HG03108 (cell line): ENCODE results near the gene S100PBP.
"Not testable (repeated sequence)": the region's sequence is repeated elsewhere in the genome, so short reads cannot be mapped to it uniquely, and the experiment has no call there.

Source experiments
- ATAC-seq: cut with Tn5 transposase; IDR thresholded peaks from one replicate; pipeline ENCODE4 v1.9.1; 2021; ENCODE audit warnings: moderate library complexity; ENCODE audit not compliant: unreplicated experiment

S100PBP gene

DNA sequence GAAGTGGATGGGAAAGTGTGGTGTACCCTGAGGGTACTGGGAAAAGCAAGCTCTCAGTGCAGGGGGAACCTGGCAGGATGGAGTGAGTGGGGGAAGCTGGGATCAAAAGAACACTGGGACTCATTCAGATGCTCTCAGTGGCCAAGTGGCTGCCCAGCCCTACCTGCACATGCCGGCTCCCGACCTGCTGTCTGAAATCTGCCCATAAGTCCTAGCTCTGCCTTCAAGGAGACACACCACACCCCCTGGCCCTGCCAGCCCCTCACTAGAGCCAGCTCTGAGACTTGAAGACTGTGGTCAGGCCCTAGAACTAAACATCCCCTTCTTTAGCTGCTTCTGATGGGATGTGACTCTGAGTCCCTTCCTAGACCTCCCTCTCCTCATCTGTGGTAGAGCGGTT is 81.5 kb downstream of the S100PBP start:
- no peak for ATAC-seq

DNA sequence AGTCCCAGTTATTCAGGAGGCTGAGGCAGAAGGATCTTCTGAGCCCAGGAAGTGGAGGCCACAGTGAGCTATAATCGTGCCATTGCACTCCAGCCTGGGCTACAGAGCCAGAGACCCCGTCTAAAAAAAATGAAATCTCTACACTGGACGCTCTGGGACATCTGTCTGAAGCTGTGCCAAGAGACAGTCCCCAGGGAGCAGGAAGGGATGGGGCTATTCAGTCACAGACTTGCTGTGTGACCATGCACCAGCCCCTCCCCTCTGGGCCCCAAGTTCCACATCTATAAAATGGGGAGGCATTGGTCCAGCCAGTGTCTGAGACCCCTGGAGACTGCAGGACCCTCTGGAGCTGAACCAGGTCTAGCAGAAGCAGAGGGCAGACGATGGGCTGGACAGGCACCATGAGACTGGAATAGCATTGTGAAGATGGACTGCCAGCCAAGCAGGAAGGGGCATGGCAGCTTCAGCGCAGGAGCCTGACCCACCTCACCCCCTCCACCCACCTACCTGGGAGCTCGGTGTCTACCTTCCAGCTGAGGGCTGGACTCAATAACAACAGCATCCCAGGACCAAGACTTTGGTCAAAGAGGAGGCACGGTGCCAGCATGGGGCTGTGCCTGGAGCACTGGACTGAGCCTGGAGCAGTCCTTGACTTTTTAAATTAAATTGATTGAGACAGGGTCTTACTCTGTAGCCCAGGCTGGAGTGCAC is 82.3 kb downstream of the S100PBP start:
- ATAC-seq = no peak

DNA sequence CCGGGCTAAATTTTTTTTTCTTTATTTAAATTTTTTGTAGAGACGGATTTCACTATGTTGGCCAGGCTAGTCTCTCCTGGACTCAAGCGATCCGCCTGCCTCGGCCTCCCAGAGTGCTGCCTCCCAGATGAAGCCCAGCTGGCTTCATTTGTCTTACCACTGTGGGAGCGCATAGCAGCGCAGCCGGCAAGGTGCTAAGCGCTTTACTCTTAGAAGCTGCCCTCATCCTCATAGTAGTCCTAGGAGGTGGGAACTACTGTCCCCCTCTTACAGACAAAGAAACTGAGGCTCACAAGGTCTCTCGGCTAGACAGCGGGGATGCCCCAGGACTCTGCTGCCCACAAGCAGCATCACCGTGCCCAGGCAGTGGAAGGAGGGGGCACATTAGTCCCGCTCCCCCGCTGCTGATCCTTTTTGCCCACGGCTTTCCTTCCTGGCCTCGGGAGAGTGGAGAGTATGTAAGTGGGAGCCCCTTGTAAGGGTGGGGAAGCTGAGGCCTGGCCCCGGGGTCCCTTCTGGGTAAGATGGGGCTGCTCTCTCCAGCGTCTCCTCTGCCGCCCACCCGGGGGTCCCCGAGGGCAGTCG is 83.0 kb downstream of the S100PBP start:
- ATAC-seq = no peak

DNA sequence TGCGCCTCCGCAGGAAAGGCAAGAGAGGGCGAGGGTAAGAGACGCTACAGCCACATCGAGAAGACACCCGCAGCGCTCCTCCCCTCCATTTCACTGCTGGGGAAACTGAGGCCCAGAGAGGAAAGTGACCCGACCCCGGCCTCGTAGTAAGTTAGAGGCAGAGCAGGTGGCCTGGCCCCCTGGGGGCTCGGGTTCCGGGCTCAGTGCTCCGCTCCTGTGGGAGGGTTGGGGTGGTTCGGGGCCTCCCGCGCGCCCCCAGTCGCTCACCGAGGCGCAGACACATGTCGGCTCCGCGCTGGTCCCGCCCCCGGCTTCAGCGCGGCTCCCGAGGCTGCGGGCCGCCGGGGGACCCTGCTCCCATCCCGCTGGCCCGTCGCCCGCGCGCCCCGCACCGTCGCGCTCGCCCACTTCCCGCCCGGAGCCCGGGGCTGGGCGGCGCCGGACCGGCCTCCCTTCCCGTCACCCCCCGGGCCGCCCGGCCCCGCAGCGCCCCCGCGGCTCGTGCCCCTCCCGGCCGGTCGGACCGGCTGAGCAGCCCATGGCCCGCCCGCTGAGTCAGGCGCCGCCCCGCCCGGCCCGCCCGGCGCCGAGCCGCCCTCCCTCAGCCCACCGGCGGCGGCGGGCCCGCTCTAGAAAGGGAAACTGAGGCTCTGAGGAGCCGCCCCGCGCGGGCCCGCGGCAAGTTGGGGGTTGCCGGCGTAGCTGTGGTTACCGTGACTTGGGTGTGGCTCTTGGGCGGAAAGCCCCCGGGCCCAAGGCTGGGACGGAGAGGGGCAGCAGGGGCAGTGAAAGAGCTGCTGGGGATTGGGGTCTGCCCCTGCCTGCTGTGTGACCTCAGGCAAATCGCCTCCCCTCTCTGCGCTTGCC is 83.7 kb downstream of the S100PBP start, which contains the start of gene TMEM54:
Gene TMEM54 (minus strand): TSS at position 434 of the 867 bp plus-strand sequence. CDS start 151 bp downstream, at position 283.
- ATAC-seq = no peak

DNA sequence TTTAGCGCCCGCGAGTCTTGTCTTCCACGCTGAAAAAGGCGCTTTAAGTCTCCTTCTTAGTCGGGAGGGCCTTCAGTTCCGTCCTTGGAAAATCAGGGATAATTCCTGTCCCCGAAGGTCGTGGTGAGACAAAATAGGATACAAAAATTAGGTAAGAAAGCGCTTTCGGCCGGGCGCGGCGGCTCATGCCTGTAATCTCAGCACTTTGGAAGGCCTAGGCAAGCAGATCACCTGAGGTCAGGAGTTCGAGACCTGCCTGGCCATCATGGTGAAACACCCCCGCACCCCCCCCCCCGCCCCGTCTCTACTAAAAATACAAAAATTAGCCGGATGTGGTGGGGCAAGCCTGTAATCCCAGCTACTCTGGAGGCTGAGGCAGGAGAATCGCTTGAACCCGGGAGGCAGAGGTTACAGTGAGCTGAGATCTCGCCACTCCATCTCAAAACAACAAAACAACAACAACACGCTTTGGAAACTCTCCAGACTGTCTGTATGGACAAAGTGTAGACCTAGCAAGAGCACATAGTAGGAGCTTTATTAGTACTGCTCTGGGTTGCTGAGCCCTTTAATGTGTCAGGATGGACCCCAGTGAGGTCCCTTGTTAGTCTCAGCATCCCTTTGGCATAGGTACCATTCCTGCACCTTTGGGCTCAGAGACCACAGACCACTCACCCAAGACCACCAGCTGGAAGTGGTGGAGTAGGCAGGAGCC is 84.5 kb downstream of the S100PBP start:
- no peak for ATAC-seq

DNA sequence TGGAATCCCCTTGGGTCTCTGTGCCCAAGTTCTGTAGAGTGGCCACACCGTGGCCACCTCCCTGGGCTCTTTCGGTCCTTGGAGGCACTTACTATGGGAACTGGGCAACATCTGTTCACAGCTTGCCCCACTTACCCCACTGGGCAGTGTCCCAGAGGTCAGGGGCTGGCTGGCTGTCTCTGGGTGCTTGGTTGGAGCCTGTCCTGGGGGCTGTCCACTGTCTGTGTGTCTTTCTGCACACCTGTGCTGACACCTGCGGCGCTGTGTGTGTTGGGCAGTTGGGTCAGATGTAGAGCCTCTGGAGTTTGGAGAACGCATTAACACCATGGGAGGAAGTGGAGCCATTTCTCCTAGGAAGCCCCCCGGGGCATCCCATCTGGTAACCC is 85.1 kb downstream of the S100PBP start:
- no peak for ATAC-seq

DNA sequence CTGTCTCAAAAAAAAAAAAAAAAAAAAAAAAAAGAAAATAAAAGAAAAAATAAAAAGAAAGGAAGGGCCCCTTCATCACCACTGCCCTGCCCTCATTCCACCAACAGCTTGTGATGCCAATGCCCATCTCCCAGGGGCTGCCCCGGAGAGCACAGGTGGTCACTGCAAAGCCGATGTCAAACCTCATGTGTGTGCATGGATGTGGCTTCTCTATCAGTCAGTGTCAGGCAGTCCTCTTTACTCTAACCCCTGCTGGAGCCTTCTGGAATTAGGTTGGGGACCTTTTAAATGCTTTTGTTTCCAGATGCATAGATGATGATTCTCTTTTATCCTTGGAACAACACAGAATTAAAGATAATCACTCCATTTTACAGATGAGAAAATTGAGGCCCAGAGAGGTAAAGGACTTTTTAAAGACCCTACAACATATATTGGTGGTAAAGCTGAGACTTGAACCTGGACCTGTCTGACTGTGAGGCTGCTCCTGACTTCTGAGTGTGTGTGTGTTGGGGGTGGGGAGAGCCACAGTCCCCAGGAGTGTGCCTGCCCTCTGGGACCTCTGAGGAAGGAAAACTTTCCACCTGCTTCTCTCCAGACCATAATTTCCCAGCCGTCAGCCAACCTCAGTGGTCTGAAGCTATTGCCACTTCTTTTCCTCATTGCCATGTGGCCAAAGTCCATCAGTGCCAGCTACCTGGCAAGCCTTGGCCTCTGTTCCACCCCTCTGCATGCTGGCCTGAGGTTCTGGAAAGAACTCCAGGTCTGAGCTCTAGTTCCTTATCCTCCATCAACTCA is 86.7 kb downstream of the S100PBP start:
- no peak for ATAC-seq

DNA sequence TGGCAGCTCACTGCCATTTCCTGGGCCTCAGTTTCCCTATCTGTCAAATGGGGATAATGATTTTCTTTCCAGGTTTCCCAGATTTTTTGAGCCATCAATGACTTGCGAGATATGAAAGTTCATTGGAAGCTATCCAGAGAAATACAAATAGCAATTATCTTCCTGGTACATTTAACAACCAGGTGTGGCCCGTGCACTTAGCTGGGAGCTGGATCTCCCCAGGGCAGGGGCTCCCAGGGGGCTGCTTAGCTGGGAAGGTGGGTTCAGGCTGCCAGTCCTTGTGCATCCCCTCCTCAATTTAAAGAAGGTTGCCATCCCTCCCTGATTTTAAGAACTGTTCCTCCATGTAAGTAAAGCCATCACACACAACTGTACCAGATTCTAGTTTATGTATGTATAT is 87.3 kb downstream of the S100PBP start:
- no peak for ATAC-seq

DNA sequence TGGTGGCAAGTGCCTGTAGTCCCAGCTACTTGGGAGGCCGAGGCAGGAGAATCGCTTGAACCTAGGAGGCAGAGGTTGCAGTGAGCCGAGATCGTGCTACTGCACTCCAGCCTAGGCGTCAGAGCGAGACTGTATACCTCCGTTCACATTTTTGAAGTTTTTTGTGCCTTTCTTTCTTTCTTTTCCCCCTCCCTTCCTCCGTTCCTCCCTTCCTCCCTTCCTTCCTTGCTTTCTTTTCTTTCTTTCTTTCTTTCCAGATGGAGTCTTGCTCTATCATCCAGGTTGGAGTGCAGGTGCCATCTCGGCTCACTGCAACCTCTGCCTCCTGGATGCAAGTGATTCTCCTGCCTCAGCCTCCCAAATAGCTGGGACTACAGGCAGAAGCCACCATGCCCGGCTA is 88.1 kb downstream of the S100PBP start:
- not testable (repeated sequence) for ATAC-seq

DNA sequence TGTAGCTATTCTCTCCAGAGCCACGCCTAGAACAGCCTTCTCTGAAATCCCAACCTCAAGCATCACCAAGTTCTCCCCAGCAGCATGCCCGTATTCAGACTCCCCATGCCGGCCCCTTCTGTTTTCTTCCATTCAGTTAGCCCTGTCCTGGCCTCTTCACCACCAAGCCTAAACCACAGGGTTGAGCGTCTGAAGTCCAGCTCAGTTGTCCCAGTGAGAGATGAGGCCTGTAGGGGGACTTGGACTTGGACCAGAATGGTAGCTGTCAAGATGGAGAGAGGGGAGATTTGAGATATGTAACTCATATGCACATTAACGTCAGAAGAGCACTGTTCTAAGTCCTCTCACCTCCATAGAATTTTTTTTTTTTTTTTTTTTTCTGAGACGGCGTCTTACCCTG is 89.2 kb downstream of the S100PBP start:
- ATAC-seq = no peak

DNA sequence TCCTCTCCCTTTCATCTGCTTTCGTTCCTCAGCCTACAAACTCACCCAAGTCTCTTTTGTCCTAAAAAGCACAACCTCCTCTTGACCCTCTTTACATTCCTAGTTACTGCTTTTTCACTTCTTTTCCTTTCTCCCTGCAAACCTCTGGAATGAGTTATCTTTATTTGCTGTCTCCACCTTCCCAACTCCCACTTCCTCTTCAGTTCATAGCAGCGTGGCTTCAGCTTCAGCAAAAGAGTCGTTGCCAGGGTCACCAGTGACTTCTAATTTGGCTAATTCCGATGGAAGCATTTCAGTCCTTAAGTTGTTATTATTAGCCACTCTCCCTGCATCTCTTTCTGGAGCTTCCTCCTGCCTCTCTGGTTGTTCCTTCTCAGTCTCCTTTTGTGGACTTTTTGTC is 90.0 kb downstream of the S100PBP start:
- no peak for ATAC-seq
